K562 (cell line): Measurements from ENCODE around the gene DLL4. TPM values are rescaled to one million over a fixed set of nuclear protein-coding genes. Genes with fewer than 3 reads are reported as not detected.
A peak's percentile ranks its signal among the peaks of the same experiment; 100 is the strongest.

Experiments
- CHD4 ChIP-seq: fragments of 200-600 bp; sonication (generic); IDR thresholded peaks from 3 replicates; pipeline ENCODE4 v1.6.1; 2012; ENCODE audit warnings: low read depth, mild to moderate bottlenecking, mixed read lengths, low read length, inconsistent platforms; ENCODE audit not compliant: insufficient read depth, insufficient replicate concordance, poor library complexity, severe bottlenecking
- GATAD2B ChIP-seq: fragments of 450-650 bp; IDR thresholded peaks from 2 replicates; pipeline ENCODE4 v1.6.1; 2017; ENCODE audit warnings: mild to moderate bottlenecking, borderline replicate concordance
- JUNB ChIP-seq: fragments of 450-650 bp; formaldehyde crosslinking; conservative IDR thresholded peaks from 2 replicates; pipeline ENCODE4 v1.4.0; 2020; ENCODE audit warnings: mild to moderate bottlenecking
- MCM2 ChIP-seq: fragments of 450-650 bp; IDR thresholded peaks from 2 replicates; pipeline ENCODE4 v1.6.1; 2017; ENCODE audit warnings: low read depth, mild to moderate bottlenecking
- MED1 ChIP-seq: sonication (generic); formaldehyde crosslinking; IDR thresholded peaks from 2 replicates; pipeline ENCODE4 v1.8.1; 2023; ENCODE audit warnings: missing genetic modification reagents, borderline replicate concordance
- MTA1 ChIP-seq: fragments of 450-650 bp; IDR thresholded peaks from 2 replicates; pipeline ENCODE4 v1.6.1; 2017; ENCODE audit warnings: borderline replicate concordance
- RAD51 ChIP-seq: fragments of 450-650 bp; IDR thresholded peaks from 2 replicates; pipeline ENCODE4 v1.7.1; 2016; ENCODE audit warnings: low read depth, mild to moderate bottlenecking, borderline replicate concordance
- RBM22 ChIP-seq: fragments of 200-400 bp; formaldehyde crosslinking; IDR thresholded peaks from 2 replicates; pipeline ENCODE4 v1.6.1; 2018; ENCODE audit warnings: low read length, low read depth; ENCODE audit not compliant: poor library complexity, severe bottlenecking
- SPI1 ChIP-seq: IDR thresholded peaks from 2 replicates; pipeline ENCODE4 v1.6.1; 2011; ENCODE audit warnings: low read depth, low read length, control low read depth, borderline replicate concordance
- TAF7 ChIP-seq: fragments of 450-650 bp; IDR thresholded peaks from 2 replicates; pipeline ENCODE4 v1.6.1; 2016; ENCODE audit warnings: missing genetic modification characterization, missing compliant biosample characterization
- TEAD1 ChIP-seq, 2 experiments: fragments of 450-650 bp in 1 of 2; sonication (generic) in 1 of 2; formaldehyde crosslinking; IDR thresholded peaks; 2 replicates each; pipeline versions ENCODE4 v1.4.0 to v1.8.0; 2020 to 2022; ENCODE audit warnings: mild to moderate bottlenecking in 2 of 2, missing genetic modification reagents in 1 of 2
- TFAP4 ChIP-seq: sonication (generic); formaldehyde crosslinking; IDR thresholded peaks from 2 replicates; pipeline ENCODE4 v1.8.0; 2022; ENCODE audit warnings: missing genetic modification reagents, mild to moderate bottlenecking, moderate library complexity, borderline replicate concordance
- XRCC5 ChIP-seq: fragments of 200-400 bp; formaldehyde crosslinking; IDR thresholded peaks from 2 replicates; pipeline ENCODE4 v1.6.1; 2017; ENCODE audit warnings: low read depth, mild to moderate bottlenecking, low read length
- ZBTB40 ChIP-seq, 2 experiments: fragments of 450-650 bp in 1 of 2; sonication (generic) in 1 of 2; formaldehyde crosslinking in 1 of 2; IDR thresholded peaks; 2 replicates each; pipeline versions ENCODE4 v1.7.1 to v1.9.0; 2016 to 2022; ENCODE audit warnings: inconsistent platforms in 1 of 2, mild to moderate bottlenecking in 1 of 2, missing genetic modification reagents in 1 of 2
- ZNF408 ChIP-seq: fragments of 250-450 bp; sonication (Bioruptor Pico); IDR thresholded peaks from 2 replicates; pipeline ENCODE4 v1.4.0; 2020; ENCODE audit warnings: low read depth, mild to moderate bottlenecking, moderate library complexity
- ZNF41 ChIP-seq: fragments of 250-450 bp; sonication (Bioruptor Pico); conservative IDR thresholded peaks from 2 replicates; pipeline ENCODE4 v1.4.0; 2020; ENCODE audit warnings: mild to moderate bottlenecking
- polyA plus RNA-seq, 8 experiments: library from polyadenylated mRNA; depleted of rRNA in 4 of 8; stranded (reverse) in 5 of 8; unstranded in 3 of 8; fragments of >200 nt; fragmentation: Nextera tagmentation in 2 of 8; fragmentation: Illumina TruSeq in 1 of 8; extraction: Ambion mirVana in 2 of 8; extraction: Trizol in 1 of 8; gene quantifications; 2 replicates each; pipeline versions ENCODE4 v1.2.1 to v1.2.3, GENCODE V29; 2011 to 2014; ENCODE audit warnings: inconsistent platforms in 1 of 8, missing spikeins in 1 of 8
- total RNA-seq, 7 experiments: library from RNA; depleted of rRNA in 6 of 7; stranded (reverse); fragments of >200 nt in 6 of 7; fragmentation: Illumina TruSeq in 2 of 7; extraction: Trizol in 2 of 7; gene quantifications; 2 replicates each; pipeline versions ENCODE4 v1.2.1 to v1.2.3, GENCODE V29; 2011 to 2021; ENCODE audit warnings: low replicate concordance in 1 of 7

Gene DLL4
- total and polyA plus RNA-seq, 9 of the 15 experiments (the other 6 are each of a cell fraction or from before 2014, with no cell fraction given) = 0.04 to 1.1 (median 0.41) TPM; not detected in 1

GRCh38 chr15:40906991-40907802 lies 21.9 kb upstream of the DLL4 start (continued):
- TF ChIP-seq RAD51 (no peak), ZNF41 (CRISPR knock-in tag) (no peak), CHD4 (no peak), ZNF408 (CRISPR knock-in tag) (no peak), GATAD2B (no peak), TEAD1 (CRISPR knock-in tag; IDR thresholded peaks at IDR 0.05) (no peak), MTA1 (no peak), MED1 (CRISPR knock-in tag) (no peak), XRCC5 (no peak), ZBTB40 (IDR thresholded peaks at IDR 0.05) (peak; percentile 58), ZBTB40 (CRISPR knock-in tag; IDR thresholded peaks at IDR 0.05) (no peak), TAF7 (tag) (no peak), TFAP4 (peak; percentile 39; the same call in 1 of the 2 replicates), JUNB (CRISPR knock-in tag) (no peak), SPI1 (peak; percentile 75; the same call in 1 of the 2 replicates), MCM2 (no peak), RBM22 (no peak)
